HepG2 (cell line): ENCODE data around the gene LAG3. TPM values are rescaled to one million over a fixed set of nuclear protein-coding genes. Genes with fewer than 3 reads are reported as not detected.

Experiments used
- IRF2 ChIP-seq: IDR thresholded peaks from 2 replicates; pipeline ENCODE4 v1.6.1; 2018; ENCODE audit warnings: missing genetic modification reagents, missing compliant biosample characterization
- KDM5B ChIP-seq: sonication (generic); formaldehyde crosslinking; IDR thresholded peaks from 2 replicates; pipeline ENCODE4 v1.4.0; 2020; ENCODE audit warnings: missing genetic modification reagents, mild to moderate bottlenecking, borderline replicate concordance
- MTA3 ChIP-seq: sonication (generic); formaldehyde crosslinking; IDR thresholded peaks from 2 replicates; pipeline ENCODE4 v1.4.0; 2020; ENCODE audit warnings: missing genetic modification reagents
- SRF ChIP-seq: IDR thresholded peaks from 2 replicates; pipeline ENCODE4 v1.6.1; 2011; ENCODE audit warnings: mild to moderate bottlenecking, low read depth, low read length, moderate library complexity
- ZFP90 ChIP-seq: sonication (generic); formaldehyde crosslinking; IDR thresholded peaks from 2 replicates; pipeline ENCODE4 v1.8.0; 2022; ENCODE audit warnings: missing genetic modification reagents, mild to moderate bottlenecking, inconsistent platforms, borderline replicate concordance
- ZNF382 ChIP-seq: sonication (generic); formaldehyde crosslinking; IDR thresholded peaks from 2 replicates; pipeline ENCODE4 v1.5.0; 2020; ENCODE audit warnings: missing genetic modification reagents, mild to moderate bottlenecking, borderline replicate concordance
- ZNF562 ChIP-seq: sonication (generic); formaldehyde crosslinking; IDR thresholded peaks from 2 replicates; pipeline ENCODE4 v1.8.0; 2022; ENCODE audit warnings: missing genetic modification reagents, borderline replicate concordance
- ZNF703 ChIP-seq: sonication (generic); formaldehyde crosslinking; IDR thresholded peaks from 2 replicates; pipeline ENCODE4 v1.5.1; 2020; ENCODE audit warnings: missing genetic modification reagents, mild to moderate bottlenecking, moderate library complexity, borderline replicate concordance
- polyA plus RNA-seq, 8 experiments: library from polyadenylated mRNA; depleted of rRNA in 3 of 8; stranded (reverse) in 7 of 8; unstranded in 1 of 8; fragments of >200 nt; fragmentation: Illumina TruSeq in 4 of 8; extraction: Trizol in 4 of 8; gene quantifications; 2 replicates each; pipeline versions ENCODE4 v1.2.1 to v1.2.3, GENCODE V29; 2011 to 2016; ENCODE audit warnings: low read depth in 4 of 8, missing spikeins in 1 of 8, mixed read lengths in 1 of 8; ENCODE audit not compliant: insufficient read depth in 1 of 8
- total RNA-seq, 5 experiments: library from RNA; depleted of rRNA; stranded (reverse); fragments of >200 nt; fragmentation: Illumina TruSeq; extraction: Trizol; gene quantifications; 2 replicates each; pipeline ENCODE4 v1.2.3, GENCODE V29; 2016; ENCODE audit warnings: low read depth in 1 of 5
- TF ChIP-seq, protein P1 (sequence below): sonication (generic); formaldehyde crosslinking; IDR thresholded peaks from 2 replicates; pipeline ENCODE4 v1.4.0; 2020; ENCODE audit warnings: missing genetic modification reagents, mild to moderate bottlenecking, borderline replicate concordance
- TF ChIP-seq, protein P2 (sequence below): IDR thresholded peaks from 2 replicates; pipeline ENCODE4 v1.6.1; 2018; ENCODE audit warnings: missing genetic modification reagents, mild to moderate bottlenecking, missing compliant biosample characterization
- TF ChIP-seq, protein P3 (sequence below): sonication (generic); formaldehyde crosslinking; IDR thresholded peaks from 2 replicates; pipeline ENCODE4 v1.4.0; 2020; ENCODE audit warnings: missing genetic modification reagents, borderline replicate concordance
- TF ChIP-seq, protein P4 (sequence below): sonication (generic); formaldehyde crosslinking; IDR thresholded peaks from 2 replicates; pipeline ENCODE4 v1.5.0; 2020; ENCODE audit warnings: missing genetic modification reagents
- TF ChIP-seq, protein P5 (sequence below): sonication (generic); formaldehyde crosslinking; IDR thresholded peaks from 2 replicates; pipeline ENCODE4 v1.5.0; 2020; ENCODE audit warnings: mild to moderate bottlenecking, missing genetic modification reagents
- TF ChIP-seq, protein P6 (sequence below): sonication (generic); formaldehyde crosslinking; IDR thresholded peaks from 2 replicates; pipeline ENCODE4 v1.4.0; 2020; ENCODE audit warnings: missing genetic modification reagents

LAG3 gene
- total and polyA plus RNA-seq, 2 of the 13 experiments (the other 11 are each of a cell fraction or from before 2014, with no cell fraction given), result 0.11 to 0.26 TPM

DNA sequence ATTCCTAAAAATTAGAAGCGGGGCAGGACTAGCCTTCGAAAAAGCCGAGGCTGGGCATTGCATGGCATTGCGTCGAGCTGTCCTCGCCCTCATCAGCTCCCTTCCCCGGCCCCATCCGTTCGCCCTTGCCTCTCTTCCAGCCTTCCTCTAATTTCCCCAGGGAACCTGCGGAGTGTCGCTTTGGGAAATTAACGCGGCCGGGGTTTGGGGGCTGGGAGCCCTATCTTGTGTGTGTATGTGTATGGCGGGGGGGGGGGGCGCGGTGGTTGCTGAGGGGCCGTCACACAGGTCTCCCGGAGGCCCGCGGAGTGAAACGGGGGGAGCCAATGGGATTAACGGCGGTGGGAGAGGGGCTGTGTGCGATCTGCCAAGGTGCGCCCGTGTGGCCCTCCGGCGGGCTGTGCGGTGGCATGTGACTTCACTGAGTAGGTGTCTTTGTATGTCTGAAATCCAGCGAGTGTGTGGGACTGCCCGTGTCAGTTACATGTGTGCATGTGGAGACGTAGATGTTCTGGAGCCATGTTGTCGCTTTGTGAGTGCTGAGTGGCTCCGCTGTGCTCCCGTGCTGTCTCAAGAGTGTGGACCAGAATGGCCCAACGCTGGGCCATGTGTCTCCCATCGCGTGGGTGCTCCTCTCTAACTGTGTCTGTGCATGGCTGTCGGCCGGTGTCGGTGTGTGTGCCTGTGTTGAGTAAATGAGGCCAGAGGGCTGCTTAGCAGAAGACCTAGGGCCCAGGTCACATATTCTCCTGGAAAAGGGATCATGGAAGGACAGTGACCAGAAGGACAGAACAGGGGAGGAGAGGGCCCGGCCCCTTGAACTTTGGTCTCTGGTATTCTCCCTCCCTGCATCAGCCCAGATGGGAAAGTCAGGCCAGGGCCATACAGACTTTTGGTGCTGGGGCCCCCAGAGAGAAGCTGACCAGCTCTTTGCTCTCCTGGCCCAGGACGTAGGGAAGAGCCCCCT lies 4.7 kb upstream of the LAG3 start (continued):
- TF ChIP-seq, protein P1, sequence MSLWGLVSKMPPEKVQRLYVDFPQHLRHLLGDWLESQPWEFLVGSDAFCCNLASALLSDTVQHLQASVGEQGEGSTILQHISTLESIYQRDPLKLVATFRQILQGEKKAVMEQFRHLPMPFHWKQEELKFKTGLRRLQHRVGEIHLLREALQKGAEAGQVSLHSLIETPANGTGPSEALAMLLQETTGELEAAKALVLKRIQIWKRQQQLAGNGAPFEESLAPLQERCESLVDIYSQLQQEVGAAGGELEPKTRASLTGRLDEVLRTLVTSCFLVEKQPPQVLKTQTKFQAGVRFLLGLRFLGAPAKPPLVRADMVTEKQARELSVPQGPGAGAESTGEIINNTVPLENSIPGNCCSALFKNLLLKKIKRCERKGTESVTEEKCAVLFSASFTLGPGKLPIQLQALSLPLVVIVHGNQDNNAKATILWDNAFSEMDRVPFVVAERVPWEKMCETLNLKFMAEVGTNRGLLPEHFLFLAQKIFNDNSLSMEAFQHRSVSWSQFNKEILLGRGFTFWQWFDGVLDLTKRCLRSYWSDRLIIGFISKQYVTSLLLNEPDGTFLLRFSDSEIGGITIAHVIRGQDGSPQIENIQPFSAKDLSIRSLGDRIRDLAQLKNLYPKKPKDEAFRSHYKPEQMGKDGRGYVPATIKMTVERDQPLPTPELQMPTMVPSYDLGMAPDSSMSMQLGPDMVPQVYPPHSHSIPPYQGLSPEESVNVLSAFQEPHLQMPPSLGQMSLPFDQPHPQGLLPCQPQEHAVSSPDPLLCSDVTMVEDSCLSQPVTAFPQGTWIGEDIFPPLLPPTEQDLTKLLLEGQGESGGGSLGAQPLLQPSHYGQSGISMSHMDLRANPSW, result 0 out of 2 replicates have a peak, but pooled peaks have one; percentile 37
- TF ChIP-seq ZNF562 (CRISPR knock-in tag) (no peak), IRF2 (CRISPR knock-in tag) (peak; percentile 20; the same call in 1 of the 2 replicates), ZNF703 (CRISPR knock-in tag) (no peak), SRF (no peak), ZNF382 (CRISPR knock-in tag) (no peak), KDM5B (0 out of 2 replicates have a peak, but pooled peaks have one; percentile 40), MTA3 (no peak), ZFP90 (CRISPR knock-in tag) (no peak; the same call in 1 of the 2 replicates)
- TF ChIP-seq, protein P2, sequence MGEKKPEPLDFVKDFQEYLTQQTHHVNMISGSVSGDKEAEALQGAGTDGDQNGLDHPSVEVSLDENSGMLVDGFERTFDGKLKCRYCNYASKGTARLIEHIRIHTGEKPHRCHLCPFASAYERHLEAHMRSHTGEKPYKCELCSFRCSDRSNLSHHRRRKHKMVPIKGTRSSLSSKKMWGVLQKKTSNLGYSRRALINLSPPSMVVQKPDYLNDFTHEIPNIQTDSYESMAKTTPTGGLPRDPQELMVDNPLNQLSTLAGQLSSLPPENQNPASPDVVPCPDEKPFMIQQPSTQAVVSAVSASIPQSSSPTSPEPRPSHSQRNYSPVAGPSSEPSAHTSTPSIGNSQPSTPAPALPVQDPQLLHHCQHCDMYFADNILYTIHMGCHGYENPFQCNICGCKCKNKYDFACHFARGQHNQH, result peak; percentile 41; the same call in 1 of the 2 replicates
- TF ChIP-seq, protein P3, sequence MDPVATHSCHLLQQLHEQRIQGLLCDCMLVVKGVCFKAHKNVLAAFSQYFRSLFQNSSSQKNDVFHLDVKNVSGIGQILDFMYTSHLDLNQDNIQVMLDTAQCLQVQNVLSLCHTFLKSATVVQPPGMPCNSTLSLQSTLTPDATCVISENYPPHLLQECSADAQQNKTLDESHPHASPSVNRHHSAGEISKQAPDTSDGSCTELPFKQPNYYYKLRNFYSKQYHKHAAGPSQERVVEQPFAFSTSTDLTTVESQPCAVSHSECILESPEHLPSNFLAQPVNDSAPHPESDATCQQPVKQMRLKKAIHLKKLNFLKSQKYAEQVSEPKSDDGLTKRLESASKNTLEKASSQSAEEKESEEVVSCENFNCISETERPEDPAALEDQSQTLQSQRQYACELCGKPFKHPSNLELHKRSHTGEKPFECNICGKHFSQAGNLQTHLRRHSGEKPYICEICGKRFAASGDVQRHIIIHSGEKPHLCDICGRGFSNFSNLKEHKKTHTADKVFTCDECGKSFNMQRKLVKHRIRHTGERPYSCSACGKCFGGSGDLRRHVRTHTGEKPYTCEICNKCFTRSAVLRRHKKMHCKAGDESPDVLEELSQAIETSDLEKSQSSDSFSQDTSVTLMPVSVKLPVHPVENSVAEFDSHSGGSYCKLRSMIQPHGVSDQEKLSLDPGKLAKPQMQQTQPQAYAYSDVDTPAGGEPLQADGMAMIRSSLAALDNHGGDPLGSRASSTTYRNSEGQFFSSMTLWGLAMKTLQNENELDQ, result no peak; the same call in 1 of the 2 replicates
- TF ChIP-seq, protein P4, sequence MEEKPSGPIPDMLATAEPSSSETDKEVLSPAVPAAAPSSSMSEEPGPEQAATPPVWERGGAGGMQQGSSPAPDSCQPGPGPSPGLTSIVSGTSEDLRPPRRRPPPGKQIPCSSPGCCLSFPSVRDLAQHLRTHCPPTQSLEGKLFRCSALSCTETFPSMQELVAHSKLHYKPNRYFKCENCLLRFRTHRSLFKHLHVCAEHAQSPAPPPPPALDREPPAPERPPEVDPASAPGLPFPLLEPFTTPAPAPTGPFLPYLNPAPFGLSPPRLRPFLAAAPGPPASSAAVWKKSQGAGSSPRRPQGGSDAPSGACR, result peak; percentile 78; the same call in 1 of the 2 replicates
- TF ChIP-seq, protein P5, sequence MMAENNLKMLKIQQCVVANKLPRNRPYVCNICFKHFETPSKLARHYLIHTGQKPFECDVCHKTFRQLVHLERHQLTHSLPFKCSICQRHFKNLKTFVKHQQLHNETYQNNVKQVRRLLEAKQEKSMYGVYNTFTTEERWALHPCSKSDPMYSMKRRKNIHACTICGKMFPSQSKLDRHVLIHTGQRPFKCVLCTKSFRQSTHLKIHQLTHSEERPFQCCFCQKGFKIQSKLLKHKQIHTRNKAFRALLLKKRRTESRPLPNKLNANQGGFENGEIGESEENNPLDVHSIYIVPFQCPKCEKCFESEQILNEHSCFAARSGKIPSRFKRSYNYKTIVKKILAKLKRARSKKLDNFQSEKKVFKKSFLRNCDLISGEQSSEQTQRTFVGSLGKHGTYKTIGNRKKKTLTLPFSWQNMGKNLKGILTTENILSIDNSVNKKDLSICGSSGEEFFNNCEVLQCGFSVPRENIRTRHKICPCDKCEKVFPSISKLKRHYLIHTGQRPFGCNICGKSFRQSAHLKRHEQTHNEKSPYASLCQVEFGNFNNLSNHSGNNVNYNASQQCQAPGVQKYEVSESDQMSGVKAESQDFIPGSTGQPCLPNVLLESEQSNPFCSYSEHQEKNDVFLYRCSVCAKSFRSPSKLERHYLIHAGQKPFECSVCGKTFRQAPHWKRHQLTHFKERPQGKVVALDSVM (CRISPR knock-in tag), result 0 out of 2 replicates have a peak, but pooled peaks have one; percentile 35
- TF ChIP-seq, protein P6, sequence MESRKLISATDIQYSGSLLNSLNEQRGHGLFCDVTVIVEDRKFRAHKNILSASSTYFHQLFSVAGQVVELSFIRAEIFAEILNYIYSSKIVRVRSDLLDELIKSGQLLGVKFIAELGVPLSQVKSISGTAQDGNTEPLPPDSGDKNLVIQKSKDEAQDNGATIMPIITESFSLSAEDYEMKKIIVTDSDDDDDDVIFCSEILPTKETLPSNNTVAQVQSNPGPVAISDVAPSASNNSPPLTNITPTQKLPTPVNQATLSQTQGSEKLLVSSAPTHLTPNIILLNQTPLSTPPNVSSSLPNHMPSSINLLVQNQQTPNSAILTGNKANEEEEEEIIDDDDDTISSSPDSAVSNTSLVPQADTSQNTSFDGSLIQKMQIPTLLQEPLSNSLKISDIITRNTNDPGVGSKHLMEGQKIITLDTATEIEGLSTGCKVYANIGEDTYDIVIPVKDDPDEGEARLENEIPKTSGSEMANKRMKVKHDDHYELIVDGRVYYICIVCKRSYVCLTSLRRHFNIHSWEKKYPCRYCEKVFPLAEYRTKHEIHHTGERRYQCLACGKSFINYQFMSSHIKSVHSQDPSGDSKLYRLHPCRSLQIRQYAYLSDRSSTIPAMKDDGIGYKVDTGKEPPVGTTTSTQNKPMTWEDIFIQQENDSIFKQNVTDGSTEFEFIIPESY (CRISPR knock-in tag), result no peak
